A673 (cell line): ENCODE measurements around the gene KANK4.

Experiments used
- CTCF ChIP-seq: fragments of 300-800, 200-600 bp; sonication (generic); conservative IDR thresholded peaks from 2 replicates; pipeline ENCODE4 v1.5.1; 2017; ENCODE audit warnings: low read depth, mild to moderate bottlenecking, antibody characterized with exemption, low read length, moderate library complexity, mixed read lengths
- EZH2 ChIP-seq: fragments of 200-600 bp; sonication (generic); IDR thresholded peaks from 2 replicates; pipeline ENCODE4 v1.6.1; 2017; ENCODE audit warnings: borderline replicate concordance, low read depth, mild to moderate bottlenecking, mixed read lengths, antibody characterized with exemption, low read length; ENCODE audit not compliant: poor library complexity, severe bottlenecking

GRCh38 chr1:62230718-62231117, 88.5 kb downstream of the KANK4 start:
- no peak for TF ChIP-seq CTCF
- TF ChIP-seq EZH2, result no peak
